ENCODE measurements around the gene SLC6A7.

SLC6A7 gene

GRCh38 chr5:150166037-150166649 lies 23.7 kb upstream of the SLC6A7 start:
- no peak for TF ChIP-seq EP300 (IDR thresholded peaks at IDR 0.05; ENCODE audit: borderline replicate concordance)
- TF ChIP-seq RAD21 (IDR thresholded peaks at IDR 0.05; ENCODE audit: low read depth): no peak
- no peak for TF ChIP-seq EGR1 (IDR thresholded peaks at IDR 0.05)
- TF ChIP-seq CEBPB (IDR thresholded peaks at IDR 0.05): no peak
- no peak for TF ChIP-seq REST (IDR thresholded peaks at IDR 0.05; ENCODE audit: low read depth)
- no peak for TF ChIP-seq NFIC (IDR thresholded peaks at IDR 0.05)
- no peak for TF ChIP-seq TCF12 (IDR thresholded peaks at IDR 0.05; ENCODE audit: low read depth)
- no peak for TF ChIP-seq FOXM1 (IDR thresholded peaks at IDR 0.05; ENCODE audit: borderline replicate concordance, low read depth)
- no peak for TF ChIP-seq YY1 (IDR thresholded peaks at IDR 0.05; ENCODE audit: low read depth)
- TF ChIP-seq, protein P1, sequence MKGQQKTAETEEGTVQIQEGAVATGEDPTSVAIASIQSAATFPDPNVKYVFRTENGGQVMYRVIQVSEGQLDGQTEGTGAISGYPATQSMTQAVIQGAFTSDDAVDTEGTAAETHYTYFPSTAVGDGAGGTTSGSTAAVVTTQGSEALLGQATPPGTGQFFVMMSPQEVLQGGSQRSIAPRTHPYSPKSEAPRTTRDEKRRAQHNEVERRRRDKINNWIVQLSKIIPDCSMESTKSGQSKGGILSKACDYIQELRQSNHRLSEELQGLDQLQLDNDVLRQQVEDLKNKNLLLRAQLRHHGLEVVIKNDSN (IDR thresholded peaks at IDR 0.05): no peak
- no peak for TF ChIP-seq TEAD4 (IDR thresholded peaks at IDR 0.05)
- no peak for TF ChIP-seq TAF1 (IDR thresholded peaks at IDR 0.05; ENCODE audit: low read depth)
- TF ChIP-seq ZBTB7A (IDR thresholded peaks at IDR 0.05; ENCODE audit: low read depth): no peak

GRCh38 chr5:150166650-150167511 lies 23.0 kb upstream of the SLC6A7 start, which contains the start of gene CDX1:
TSS of gene CDX1 (plus strand) at chr5:150166778. CDS start at chr5:150166877, 99 bp downstream.
- TF ChIP-seq EP300 (IDR thresholded peaks at IDR 0.05; ENCODE audit: borderline replicate concordance) (no peak), CEBPB (IDR thresholded peaks at IDR 0.05) (no peak), TEAD4 (IDR thresholded peaks at IDR 0.05) (no peak), RAD21 (IDR thresholded peaks at IDR 0.05; ENCODE audit: low read depth) (no peak), EGR1 (IDR thresholded peaks at IDR 0.05) (no peak), REST (IDR thresholded peaks at IDR 0.05; ENCODE audit: low read depth) (no peak), TAF1 (IDR thresholded peaks at IDR 0.05; ENCODE audit: low read depth) (no peak), ZBTB7A (IDR thresholded peaks at IDR 0.05; ENCODE audit: low read depth) (no peak), CREB1 (IDR thresholded peaks at IDR 0.05; ENCODE audit: low read depth) (no peak), YY1 (IDR thresholded peaks at IDR 0.05; ENCODE audit: low read depth) (no peak), NFIC (IDR thresholded peaks at IDR 0.05) (no peak), TCF12 (IDR thresholded peaks at IDR 0.05; ENCODE audit: low read depth) (no peak), FOXM1 (IDR thresholded peaks at IDR 0.05; ENCODE audit: borderline replicate concordance, low read depth) (no peak)
- TF ChIP-seq, protein P2, sequence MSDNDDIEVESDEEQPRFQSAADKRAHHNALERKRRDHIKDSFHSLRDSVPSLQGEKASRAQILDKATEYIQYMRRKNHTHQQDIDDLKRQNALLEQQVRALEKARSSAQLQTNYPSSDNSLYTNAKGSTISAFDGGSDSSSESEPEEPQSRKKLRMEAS (IDR thresholded peaks at IDR 0.05): no peak
- TF ChIP-seq, protein P1 (IDR thresholded peaks at IDR 0.05): no peak

DNA sequence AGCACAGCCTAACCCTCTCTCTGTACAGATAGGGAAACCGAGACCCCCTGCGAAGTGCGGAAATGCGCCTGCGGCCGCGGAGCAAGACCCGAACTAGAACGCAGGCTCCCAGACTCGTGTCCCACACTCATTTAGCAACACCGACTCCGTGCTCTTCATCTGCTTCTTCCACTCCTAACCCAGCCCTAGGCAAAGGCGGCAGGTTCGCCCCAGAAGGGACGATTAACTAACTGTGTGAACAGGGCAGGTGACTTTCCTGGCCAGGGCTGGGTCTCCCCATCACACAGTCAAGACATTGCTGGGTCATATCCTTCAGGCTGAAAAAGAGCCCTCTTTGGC lies 22.4 kb upstream of the SLC6A7 start:
- no peak for TF ChIP-seq TCF12 (IDR thresholded peaks at IDR 0.05; ENCODE audit: low read depth)
- no peak for TF ChIP-seq CREB1 (IDR thresholded peaks at IDR 0.05; ENCODE audit: low read depth)
- no peak for TF ChIP-seq TEAD4 (IDR thresholded peaks at IDR 0.05)
- TF ChIP-seq, protein P2 (IDR thresholded peaks at IDR 0.05): no peak
- TF ChIP-seq CEBPB (IDR thresholded peaks at IDR 0.05): no peak
- TF ChIP-seq TAF1 (IDR thresholded peaks at IDR 0.05; ENCODE audit: low read depth): no peak
- TF ChIP-seq RAD21 (IDR thresholded peaks at IDR 0.05; ENCODE audit: low read depth): no peak
- TF ChIP-seq NFIC (IDR thresholded peaks at IDR 0.05): no peak
- no peak for TF ChIP-seq EGR1 (IDR thresholded peaks at IDR 0.05)
- TF ChIP-seq, protein P1 (IDR thresholded peaks at IDR 0.05): no peak
- no peak for TF ChIP-seq REST (IDR thresholded peaks at IDR 0.05; ENCODE audit: low read depth)
- no peak for TF ChIP-seq ZBTB7A (IDR thresholded peaks at IDR 0.05; ENCODE audit: low read depth)
- TF ChIP-seq FOXM1 (IDR thresholded peaks at IDR 0.05; ENCODE audit: borderline replicate concordance, low read depth): no peak
- no peak for TF ChIP-seq EP300 (IDR thresholded peaks at IDR 0.05; ENCODE audit: borderline replicate concordance)

Measured in Ishikawa (cell line).